ENCODE data around the gene NUTM2A.
"Not testable (repeated sequence)": the region's sequence is repeated elsewhere in the genome, so short reads cannot be mapped to it uniquely, and the experiment has no call there.

Gene NUTM2A

GRCh38 chr10:87248818-87249353 lies 23.6 kb downstream of the NUTM2A start:
- not testable (repeated sequence) for DNase-seq

GRCh38 chr10:87280749-87281392 lies 55.6 kb downstream of the NUTM2A start:
- not testable (repeated sequence) for DNase-seq
